ENCODE data around the gene ACD.

Gene ACD

DNA sequence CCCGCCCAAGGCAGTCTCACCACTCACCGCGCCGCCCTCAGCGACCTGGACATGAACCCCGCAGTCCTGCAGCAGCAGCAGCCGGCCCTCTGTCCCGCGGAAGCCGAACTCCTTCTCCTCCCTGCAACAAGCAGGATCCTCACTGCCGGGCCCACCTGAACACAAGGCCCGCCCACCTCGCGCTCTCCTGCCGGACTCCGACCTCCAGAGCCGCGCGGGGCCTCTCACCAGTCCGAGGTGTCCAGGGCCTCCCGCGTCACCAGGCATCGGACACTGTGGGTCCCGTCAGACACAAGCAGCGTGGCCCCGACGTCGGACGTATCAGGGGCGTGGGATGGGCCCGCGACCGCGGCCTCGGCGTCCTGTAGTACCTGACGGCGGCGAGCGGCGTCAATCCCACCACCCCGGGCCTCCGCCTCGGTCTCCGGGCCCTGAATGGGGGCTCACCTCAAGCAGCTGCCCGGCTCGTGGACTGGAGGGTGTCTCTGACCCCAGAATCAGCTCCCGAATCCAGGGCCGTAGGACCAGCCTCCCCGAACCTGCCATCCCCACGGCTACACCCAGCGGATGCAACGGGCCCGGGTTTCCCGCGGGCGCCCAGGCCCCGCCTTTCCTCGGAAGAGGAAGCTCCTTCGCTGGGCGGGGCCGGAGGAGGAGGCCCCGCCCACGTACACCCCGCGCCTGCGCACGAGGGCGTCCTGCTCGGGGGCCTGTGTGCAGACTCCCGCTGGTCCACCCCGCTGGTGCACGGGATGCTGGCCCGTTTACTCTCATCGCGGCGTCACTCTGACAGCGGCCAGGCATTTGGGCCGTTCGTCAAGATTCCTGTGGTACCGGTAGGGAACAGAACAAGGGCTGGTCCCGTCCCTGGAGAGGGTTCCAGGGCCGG lies at the start of gene ACD:
TSS of gene ACD (minus strand) at position 586 of the 889 bp plus-strand sequence. CDS start at position 546, 40 bp downstream.
- DNase-seq (ENCODE audit: low read depth) = peak; percentile 91
- peak within 1 kb of the TSS; percentile 93 for H3K4me3 ChIP-seq (ENCODE audit: low read length)
- no peak for TF ChIP-seq CTCF (IDR thresholded peaks at IDR 0.05; ENCODE audit: insufficient read depth, low read depth, low read length, missing control alignments)

DNA sequence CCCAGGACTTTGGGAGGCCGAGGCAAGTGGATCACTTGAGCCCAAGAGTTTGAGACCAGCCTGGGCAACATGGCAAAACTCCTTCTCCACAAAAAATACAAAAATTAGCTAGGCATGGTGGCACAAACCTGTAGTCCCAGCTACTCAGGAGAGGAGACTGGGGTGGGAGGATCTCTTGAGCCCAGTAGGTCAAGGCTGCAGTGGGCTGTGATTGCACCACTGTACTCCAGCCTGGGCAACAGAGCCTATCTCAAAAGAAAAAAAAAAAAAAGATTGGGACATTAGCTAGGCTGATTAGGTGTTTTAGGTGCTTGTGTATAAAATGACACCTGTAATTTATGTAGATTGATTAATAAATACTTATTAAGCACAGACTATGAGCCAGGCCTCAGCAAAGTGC lies 49.0 kb upstream of the ACD start:
- no peak overlapping the region for H3K4me3 ChIP-seq (ENCODE audit: low read length)

GRCh38 chr16:67708368-67708771 lies 48.3 kb upstream of the ACD start:
- DNase-seq (ENCODE audit: low read depth) = peak; percentile 60
- no peak for TF ChIP-seq CTCF (IDR thresholded peaks at IDR 0.05; ENCODE audit: insufficient read depth, low read depth, low read length, missing control alignments)
- no peak overlapping the region for H3K4me3 ChIP-seq (ENCODE audit: low read length)

More for the DNA sequence above, 49.0 kb upstream of the ACD start:
- no peak for DNase-seq (ENCODE audit: low read depth)
- TF ChIP-seq CTCF (IDR thresholded peaks at IDR 0.05; ENCODE audit: insufficient read depth, low read depth, low read length, missing control alignments) = no peak

GRCh38 chr16:67707790-67708189 lies 47.7 kb upstream of the ACD start:
- TF ChIP-seq CTCF (IDR thresholded peaks at IDR 0.05; ENCODE audit: insufficient read depth, low read depth, low read length, missing control alignments) = no peak
- H3K4me3 ChIP-seq (ENCODE audit: low read length) = no peak overlapping the region
- no peak for DNase-seq (ENCODE audit: low read depth)

- no peak for DNase-seq (ENCODE audit: low read depth)
- H3K4me3 ChIP-seq (ENCODE audit: low read length) = no peak overlapping the region
- TF ChIP-seq CTCF (IDR thresholded peaks at IDR 0.05; ENCODE audit: insufficient read depth, low read depth, low read length, missing control alignments) = no peak
These were observed 47.1 kb upstream of the ACD start for GRCh38 chr16:67707210-67707609.

DNA sequence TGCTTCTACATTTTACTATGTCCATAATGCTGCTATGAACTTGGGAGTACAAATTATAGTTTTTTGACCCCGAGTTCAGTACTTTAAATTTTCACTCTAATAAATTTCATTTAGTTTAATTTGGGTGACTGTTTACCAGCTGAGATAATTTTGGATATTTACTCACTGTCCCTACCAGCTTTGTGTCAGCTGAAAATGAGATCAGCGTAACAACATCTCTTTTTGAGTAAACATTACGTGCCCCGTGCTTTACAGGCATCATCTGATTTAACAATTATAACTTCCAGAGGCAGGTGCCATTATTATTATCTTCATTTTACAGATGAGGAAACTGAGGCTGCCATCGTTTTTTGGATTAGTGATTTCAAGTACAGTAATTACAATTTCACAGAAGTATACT lies 44.0 kb upstream of the ACD start:
- DNase-seq (ENCODE audit: low read depth) = no peak
- TF ChIP-seq CTCF (IDR thresholded peaks at IDR 0.05; ENCODE audit: insufficient read depth, low read depth, low read length, missing control alignments) = no peak
- no peak overlapping the region for H3K4me3 ChIP-seq (ENCODE audit: low read length)

DNA sequence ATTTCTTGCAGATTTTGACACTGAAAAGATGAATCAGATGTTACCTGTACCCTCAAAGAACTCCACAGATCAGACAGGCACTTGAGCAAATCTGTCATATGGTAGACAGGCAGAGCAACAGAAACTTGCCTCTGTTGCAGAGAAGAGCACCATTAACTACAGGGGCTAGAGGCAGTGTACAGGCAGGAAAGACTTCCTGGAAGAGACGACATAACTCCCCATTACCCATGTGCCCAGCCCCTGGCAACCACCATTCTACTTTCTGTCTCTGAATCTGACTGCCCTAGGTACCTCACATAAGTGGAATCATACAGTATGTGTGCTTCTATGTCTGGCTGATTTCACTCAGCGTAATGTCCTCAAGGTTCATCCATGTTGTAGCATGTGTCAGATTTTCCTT lies 43.6 kb upstream of the ACD start:
- no peak for TF ChIP-seq CTCF (IDR thresholded peaks at IDR 0.05; ENCODE audit: insufficient read depth, low read depth, low read length, missing control alignments)
- no peak for DNase-seq (ENCODE audit: low read depth)

More for the DNA sequence above, 43.6 kb upstream of the ACD start:
- no peak overlapping the region for H3K4me3 ChIP-seq (ENCODE audit: low read length)
